Erythroblast (primary cell): ENCODE data around the gene ITPR3.

Experiments
- GATA1 ChIP-seq: IDR thresholded peaks from 2 replicates; pipeline ENCODE4 v1.6.1; 2011; ENCODE audit warnings: low read depth, mild to moderate bottlenecking, control low read depth, low read length, moderate library complexity
- POLR2A ChIP-seq: IDR thresholded peaks from 2 replicates; pipeline ENCODE4 v1.6.1; 2011; ENCODE audit warnings: mild to moderate bottlenecking, low read length

GRCh38 chr6:33725222-33725621 is 104.1 kb downstream of the ITPR3 start:
- no peak for TF ChIP-seq POLR2A
- TF ChIP-seq GATA1, result no peak
